GM21717 (cell line): ENCODE data around the gene C12orf42.

Source experiments
- ATAC-seq: cut with Tn5 transposase; IDR thresholded peaks from one replicate; pipeline ENCODE4 v1.9.1; 2021; ENCODE audit warnings: mild to moderate bottlenecking, moderate library complexity; ENCODE audit not compliant: unreplicated experiment

C12orf42 gene

DNA sequence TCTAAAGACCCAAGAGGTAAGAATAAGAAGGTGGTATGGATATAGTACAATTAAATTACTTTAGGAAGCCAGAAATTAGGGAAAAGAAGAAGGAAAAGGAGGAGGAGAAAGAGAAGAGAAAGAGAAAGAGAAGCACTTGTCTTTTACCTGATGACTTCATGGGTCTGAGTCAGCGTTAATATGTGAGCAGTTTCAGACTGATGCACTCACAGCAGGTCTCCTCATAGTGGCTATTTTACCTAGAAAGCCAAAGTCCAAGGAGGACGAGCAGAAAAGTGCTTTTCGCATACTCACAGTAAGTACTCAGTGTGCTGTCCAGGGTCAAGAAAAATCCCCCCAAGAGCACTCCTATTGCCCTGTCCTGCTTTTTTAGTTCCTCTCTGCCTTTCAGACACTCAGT, 222.1 kb downstream of the C12orf42 start:
- no peak for ATAC-seq

DNA sequence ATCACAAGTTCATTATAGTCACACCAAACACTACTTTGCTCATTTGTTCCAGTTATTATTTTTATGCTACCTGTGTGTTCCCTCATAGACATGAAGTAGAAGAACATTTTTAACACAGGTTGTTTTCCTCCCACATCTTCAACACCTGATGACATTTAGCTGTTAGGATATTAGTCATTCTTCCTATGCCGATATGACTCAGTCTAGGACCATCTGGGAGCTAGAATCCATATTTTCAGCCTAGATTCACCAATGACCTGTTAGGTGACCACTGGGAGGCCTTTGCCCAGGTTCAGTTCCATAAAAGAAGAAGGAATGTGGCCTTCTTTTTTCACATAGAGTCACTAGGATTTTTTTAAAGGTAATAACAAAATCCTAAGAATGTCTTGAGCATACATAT, 222.8 kb downstream of the C12orf42 start:
- no peak for ATAC-seq

DNA sequence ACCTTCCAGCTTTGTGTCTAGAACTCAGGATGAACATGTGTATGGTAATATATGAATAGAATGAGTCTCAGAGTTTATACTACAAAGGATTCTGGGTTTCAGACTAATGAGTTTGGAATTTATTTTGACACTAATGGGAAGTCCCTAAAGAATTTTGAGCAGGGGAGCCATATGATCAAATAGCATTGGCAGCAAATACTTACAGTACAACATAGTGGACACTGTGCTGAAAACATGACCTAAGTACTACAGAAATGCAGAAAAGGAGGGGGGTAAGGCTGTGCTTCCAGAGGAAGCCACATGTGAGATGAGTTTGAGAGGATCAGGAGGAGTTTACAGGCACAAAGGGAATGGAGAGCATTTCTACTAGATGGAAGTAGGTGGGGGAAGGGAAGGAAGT, 225.8 kb downstream of the C12orf42 start:
- no peak for ATAC-seq

DNA sequence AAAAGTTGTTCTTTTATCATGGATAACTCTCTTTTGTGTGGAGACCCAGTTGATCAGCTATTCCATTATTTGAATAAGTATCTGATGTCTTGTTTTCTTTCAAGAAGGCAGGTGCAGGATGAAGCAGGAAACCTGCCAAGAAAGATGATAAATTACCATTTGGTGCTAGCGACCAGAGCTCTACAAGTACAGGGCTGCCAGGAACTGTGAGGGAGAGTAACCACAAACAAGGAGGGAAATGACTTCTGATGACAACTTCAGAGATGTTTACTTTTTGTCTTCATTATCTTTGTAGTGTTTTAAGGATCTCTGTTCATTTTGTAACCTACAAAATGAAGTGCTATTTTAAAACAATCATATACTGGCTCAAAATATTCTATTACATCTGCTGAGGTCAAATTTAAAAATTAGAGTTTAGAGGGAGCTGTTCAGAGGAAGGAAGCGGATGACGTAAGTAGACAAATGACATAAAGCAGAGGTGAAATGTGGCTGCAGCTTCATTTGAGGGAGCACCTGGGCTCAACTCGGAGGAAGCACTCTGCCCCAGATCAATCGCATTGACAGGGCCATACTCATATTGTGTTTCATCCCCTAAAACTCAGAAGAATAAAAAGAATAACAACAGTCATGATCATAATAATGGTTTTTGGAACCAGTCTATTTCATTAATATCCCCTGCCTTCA, 226.8 kb downstream of the C12orf42 start:
- ATAC-seq, result no peak

DNA sequence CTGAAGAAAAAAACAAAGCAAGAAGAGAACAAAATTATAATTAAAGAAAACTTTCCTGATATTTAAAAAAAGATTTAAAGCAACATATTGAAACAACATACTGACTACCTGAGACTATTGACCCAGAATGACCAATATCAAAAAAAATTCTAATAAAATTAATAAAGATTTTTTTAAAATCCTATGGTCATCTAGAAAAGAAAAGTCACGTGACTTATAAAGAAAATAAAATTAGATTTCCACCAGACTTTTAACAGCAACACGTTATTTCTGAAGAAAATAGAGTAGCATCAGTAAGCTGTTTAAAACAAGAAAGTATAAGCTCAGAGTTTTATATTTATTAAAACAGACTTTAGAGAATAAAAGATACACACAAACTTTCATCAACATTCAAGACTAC, 238.0 kb downstream of the C12orf42 start:
- ATAC-seq, result no peak
